Activated CD4-positive, alpha-beta T cell treated with anti-CD3 and anti-CD28 coated beads for 36 hours (primary cell): Measurements from ENCODE around the gene GRID1. TPM values are rescaled to one million over a fixed set of nuclear protein-coding genes. Genes with fewer than 3 reads are reported as not detected.

Experiments used
- ATAC-seq: fragments of 200-7000 bp; cut with Tn5 transposase; one replicate; pipeline ENCODE4 v1.10.0; 2021; ENCODE audit warnings: mild to moderate bottlenecking, moderate library complexity
- CTCF ChIA-PET: fragments of 350-600 bp; sonication (Branson Sonifier 250); formaldehyde crosslinking; loops from one replicate; lab custom pipeline; 2021; ENCODE audit warnings: antibody characterized with exemption; lab: Charles Lee
- POLR2A ChIA-PET: fragments of 350-600 bp; sonication (Branson Sonifier 250); formaldehyde crosslinking; loops from one replicate; lab custom pipeline; 2021; ENCODE audit warnings: antibody characterized with exemption, inconsistent platforms; lab: Charles Lee
- DNase-seq: peaks from one replicate; pipeline ENCODE4 v3.0.0-alpha.2; 2020
- H3K27ac Mint-ChIP-seq: one replicate; pipeline ENCODE4 v1.8.0; 2021; ENCODE audit warnings: mixed read lengths
- H3K27me3 Mint-ChIP-seq: one replicate; pipeline ENCODE4 v1.8.0; 2021; ENCODE audit warnings: mixed read lengths
- H3K36me3 Mint-ChIP-seq: one replicate; pipeline ENCODE4 v1.8.0; 2021; ENCODE audit warnings: low read depth, mixed read lengths
- H3K4me1 Mint-ChIP-seq: one replicate; pipeline ENCODE4 v1.8.0; 2021; ENCODE audit warnings: mixed read lengths
- H3K4me3 Mint-ChIP-seq: one replicate; pipeline ENCODE4 v1.8.0; 2021; ENCODE audit warnings: mild to moderate bottlenecking, moderate library complexity, mixed read lengths
- H3K9me3 Mint-ChIP-seq: one replicate; pipeline ENCODE4 v1.8.0; 2021; ENCODE audit warnings: low read depth, mixed read lengths
- intact Hi-C, 2 experiments: fragments of 100-400 bp; cut with DNase I in 1 of 2; cut with micrococcal nuclease in 1 of 2; formaldehyde crosslinking; loops; one replicate each; pipeline versions ENCODE4 v1.14.2 to v1.15.1; 2022 to 2024; cut with DNase I, micrococcal nuclease
- total RNA-seq, 2 experiments: library from RNA; stranded (reverse); gene quantifications; one replicate each; pipeline ENCODE4 v1.2.3, GENCODE V29; 2021

The GRID1 gene
- total RNA-seq, 2 experiments from 2014 or later: not detected

DNA sequence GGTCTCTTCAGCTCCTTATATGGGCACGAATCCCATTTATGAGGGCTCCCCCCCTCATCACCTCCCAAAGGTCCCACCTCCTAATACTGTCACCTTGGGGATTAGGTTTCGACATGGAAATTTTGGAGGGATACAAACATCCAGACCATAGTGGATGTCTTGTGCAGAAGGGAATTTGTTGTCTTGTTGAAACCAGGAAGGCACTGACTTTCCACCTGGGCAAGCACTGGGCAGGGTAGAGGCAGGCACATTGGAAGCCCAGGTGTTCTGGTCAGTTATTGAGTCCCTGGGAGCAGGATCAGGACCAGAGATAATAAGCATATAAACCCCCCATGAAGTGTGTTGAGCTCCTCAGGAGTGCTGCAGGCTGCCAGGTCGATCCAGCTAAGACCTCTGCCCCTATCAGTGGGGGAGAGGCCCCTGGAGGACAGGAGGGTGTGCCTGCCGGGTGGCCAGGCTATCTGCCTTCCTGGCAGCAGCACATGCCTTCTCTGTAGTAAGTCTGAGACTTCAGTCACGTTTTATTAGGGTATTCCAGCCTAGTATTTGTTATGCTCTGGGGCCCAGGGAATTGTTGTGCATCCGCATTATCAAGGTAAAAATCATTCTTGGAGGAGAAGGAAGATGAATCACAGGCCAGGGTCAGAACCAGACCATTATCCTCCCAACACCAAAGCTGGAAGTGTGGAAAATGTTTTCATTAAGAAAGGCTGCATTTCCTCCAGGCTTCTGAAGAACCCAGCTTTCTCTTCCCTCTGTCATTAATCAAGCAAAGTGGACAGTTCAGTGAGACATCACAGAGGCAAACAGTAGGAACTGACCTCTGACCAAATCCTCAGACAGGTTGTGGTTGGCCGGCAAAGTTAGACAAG, 503.1 kb downstream of the GRID1 start:
- POLR2A ChIA-PET: no interaction called here
- no peak for ATAC-seq

GRCh38 chr10:85862771-85863170, 503.8 kb downstream of the GRID1 start:
- no peak for ATAC-seq
- intact Hi-C loops: no loop called here
- Mint-ChIP-seq H3K27me3 (peaks cover 8% of the 10 kb centered on the region), H3K27ac (no peak overlapping the region), H3K9me3 (no peaks in the 10 kb centered on the region), H3K4me1 (no peaks in the 10 kb centered on the region), H3K4me3 (no peak overlapping the region), H3K36me3 (no peaks in the 10 kb centered on the region)
- CTCF ChIA-PET: no interaction called here
- no peak for DNase-seq
- POLR2A ChIA-PET: no interaction called here

More for the DNA sequence above, 503.1 kb downstream of the GRID1 start:
- Mint-ChIP-seq H3K4me3 (no peak overlapping the region), H3K27ac (no peak overlapping the region), H3K36me3 (no peaks in the 10 kb centered on the region), H3K4me1 (no peaks in the 10 kb centered on the region), H3K9me3 (no peaks in the 10 kb centered on the region), H3K27me3 (peaks cover 8% of the 10 kb centered on the region)
- intact Hi-C loops: no loop called here
- DNase-seq: no peak
- CTCF ChIA-PET: no interaction called here

DNA sequence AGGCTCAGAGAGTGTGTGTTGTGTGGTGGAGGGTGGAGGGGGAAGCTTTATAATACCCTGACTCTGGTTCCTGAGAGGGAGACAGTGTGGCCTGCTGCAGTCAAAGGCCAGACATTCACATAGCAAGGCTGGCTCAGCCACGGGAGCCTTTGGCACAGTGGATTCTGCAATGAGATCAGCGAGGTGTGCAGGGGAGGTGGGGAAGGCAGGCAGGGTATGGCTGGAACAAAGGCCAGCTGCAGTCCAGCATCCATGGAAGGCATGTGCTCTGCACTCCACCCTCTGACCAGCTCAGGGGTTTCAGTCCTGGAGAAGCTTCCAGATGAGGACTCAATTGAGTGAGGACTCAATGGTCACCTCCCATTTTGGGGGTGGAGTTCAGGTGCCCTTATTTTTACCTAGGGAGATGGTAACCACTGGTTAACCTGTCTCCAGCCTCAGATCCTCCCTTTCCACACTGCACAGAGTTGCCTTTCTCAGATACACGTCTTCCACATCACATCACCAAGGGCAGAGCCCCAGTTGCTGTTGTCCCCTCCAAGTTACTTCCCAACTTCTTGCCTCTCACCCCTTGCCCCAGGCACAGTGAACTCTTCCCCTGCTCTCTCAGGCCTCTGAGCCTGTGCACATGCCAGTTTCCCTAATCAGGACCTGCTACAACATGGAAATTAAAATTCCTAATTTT, 504.9 kb downstream of the GRID1 start:
- H3K4me1 Mint-ChIP-seq: no peaks in the 10 kb centered on the region
- no peak overlapping the region for H3K4me3 Mint-ChIP-seq

DNA sequence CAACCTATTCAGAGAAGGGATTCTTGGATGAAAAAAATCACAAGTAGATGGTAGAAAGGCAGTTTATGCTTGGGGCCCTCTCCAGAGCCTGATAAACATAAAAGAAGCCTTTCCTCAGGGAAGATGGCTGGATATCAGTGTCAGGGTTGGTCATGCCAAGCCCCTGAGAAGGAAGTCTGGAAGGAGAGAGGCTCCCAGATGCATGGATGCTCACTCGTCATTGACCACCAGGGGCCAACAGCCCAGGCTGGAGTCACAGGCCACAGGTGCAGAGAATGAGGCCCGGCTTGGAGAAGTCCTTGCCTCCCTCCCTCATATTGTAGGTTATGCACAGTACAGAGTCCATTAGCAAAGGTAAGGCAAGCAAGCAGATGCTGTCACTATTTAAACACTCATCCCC, 506.7 kb downstream of the GRID1 start:
- Mint-ChIP-seq H3K4me3 (no peak overlapping the region), H3K27ac (no peak overlapping the region), H3K36me3 (no peaks in the 10 kb centered on the region), H3K4me1 (no peaks in the 10 kb centered on the region), H3K9me3 (no peaks in the 10 kb centered on the region), H3K27me3 (peaks cover 8% of the 10 kb centered on the region)
- no peak for ATAC-seq
- CTCF ChIA-PET: no interaction called here
- POLR2A ChIA-PET: no interaction called here
- no peak for DNase-seq
- intact Hi-C loops: no loop called here

More for the DNA sequence above, 504.9 kb downstream of the GRID1 start:
- Mint-ChIP-seq H3K27me3 (peaks cover 8% of the 10 kb centered on the region), H3K27ac (no peak overlapping the region), H3K36me3 (no peaks in the 10 kb centered on the region), H3K9me3 (no peaks in the 10 kb centered on the region)
- POLR2A ChIA-PET: no interaction called here
- ATAC-seq (no peak), DNase-seq (no peak)
- CTCF ChIA-PET: no interaction called here
- intact Hi-C loops: no loop called here

GRCh38 chr10:85858776-85859515, 507.6 kb downstream of the GRID1 start:
- CTCF ChIA-PET: no interaction called here
- no peak for DNase-seq
- H3K27me3 Mint-ChIP-seq: peaks cover 8% of the 10 kb centered on the region

GRCh38 chr10:85857791-85858190, 508.8 kb downstream of the GRID1 start:
- CTCF ChIA-PET: no interaction called here
- DNase-seq: no peak
- intact Hi-C loops: no loop called here
- H3K36me3 Mint-ChIP-seq: no peaks in the 10 kb centered on the region
- POLR2A ChIA-PET: no interaction called here
- no peak overlapping the region for H3K4me3 Mint-ChIP-seq
- H3K27ac Mint-ChIP-seq: no peak overlapping the region
- peaks cover 8% of the 10 kb centered on the region for H3K27me3 Mint-ChIP-seq
- no peaks in the 10 kb centered on the region for H3K4me1 Mint-ChIP-seq
- ATAC-seq: no peak
- no peaks in the 10 kb centered on the region for H3K9me3 Mint-ChIP-seq

More at GRCh38 chr10:85858776-85859515, 507.6 kb downstream of the GRID1 start:
- no peaks in the 10 kb centered on the region for H3K4me1 Mint-ChIP-seq
- H3K36me3 Mint-ChIP-seq: no peaks in the 10 kb centered on the region
- no peaks in the 10 kb centered on the region for H3K9me3 Mint-ChIP-seq
- POLR2A ChIA-PET: no interaction called here
- intact Hi-C loops: no loop called here
- no peak overlapping the region for H3K27ac Mint-ChIP-seq
- ATAC-seq: no peak
- H3K4me3 Mint-ChIP-seq: no peak overlapping the region

DNA sequence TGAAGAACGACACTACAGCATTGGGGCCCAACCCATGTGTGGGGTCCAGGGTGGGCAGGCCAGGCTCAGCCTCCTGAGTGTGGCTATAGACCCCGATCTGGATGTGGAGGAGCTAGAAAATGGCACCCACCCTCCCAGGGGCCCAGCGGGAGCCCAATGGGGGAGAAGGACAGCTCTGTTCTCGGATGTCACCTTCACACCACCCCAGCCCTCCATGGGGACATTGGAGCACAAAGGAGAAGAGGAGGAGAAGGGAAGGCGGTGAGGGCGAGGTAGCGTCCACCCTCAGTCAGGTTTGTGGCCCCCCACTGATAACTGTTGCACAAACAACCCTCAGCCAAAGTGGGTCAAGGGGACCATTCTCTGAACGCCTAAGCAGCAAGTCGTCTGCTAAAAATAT, 509.3 kb downstream of the GRID1 start:
- Mint-ChIP-seq H3K9me3 (no peaks in the 10 kb centered on the region), H3K4me1 (no peaks in the 10 kb centered on the region), H3K27me3 (peaks cover 5% of the 10 kb centered on the region), H3K27ac (no peak overlapping the region), H3K36me3 (no peaks in the 10 kb centered on the region), H3K4me3 (no peak overlapping the region)
- intact Hi-C loops: no loop called here
- CTCF ChIA-PET: no interaction called here
- ATAC-seq: no peak
- no peak for DNase-seq
- POLR2A ChIA-PET: no interaction called here

DNA sequence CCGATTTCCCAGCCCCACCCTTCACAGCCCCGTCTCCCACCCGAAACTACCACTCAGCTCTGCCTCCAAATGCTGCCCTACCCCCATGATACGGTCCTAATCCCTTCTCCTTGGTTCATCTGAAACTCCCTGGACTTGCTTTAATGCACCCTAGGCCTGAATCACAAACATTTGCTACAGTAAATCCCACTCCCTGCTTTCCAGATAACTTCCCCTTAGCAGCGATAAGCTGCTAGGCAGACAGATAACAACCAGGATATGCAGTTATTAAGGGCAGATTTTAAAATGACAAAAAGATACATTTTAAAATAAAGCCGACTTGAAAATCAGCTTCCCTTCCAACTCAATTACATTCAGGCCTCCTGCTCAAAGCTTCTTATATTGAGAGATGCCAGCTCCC, 514.7 kb downstream of the GRID1 start:
- no peaks in the 10 kb centered on the region for H3K4me1 Mint-ChIP-seq
- no peaks in the 10 kb centered on the region for H3K9me3 Mint-ChIP-seq
- no peaks in the 10 kb centered on the region for H3K36me3 Mint-ChIP-seq
- no peak for ATAC-seq
- ChIA-PET CTCF (interaction anchor here (0.7 kb wide), 1 partner anchor 187 kb away, joined by 3 read pairs; no protein-coding TSS in a partner anchor), POLR2A (no interaction called here)
- H3K27ac Mint-ChIP-seq: no peak overlapping the region
- intact Hi-C loops: no loop called here
- no peak overlapping the region for H3K4me3 Mint-ChIP-seq
- H3K27me3 Mint-ChIP-seq: no peaks in the 10 kb centered on the region
- DNase-seq: no peak

- Mint-ChIP-seq H3K9me3 (no peaks in the 10 kb centered on the region), H3K36me3 (no peaks in the 10 kb centered on the region), H3K27ac (no peak overlapping the region), H3K27me3 (no peaks in the 10 kb centered on the region), H3K4me3 (no peak overlapping the region), H3K4me1 (no peaks in the 10 kb centered on the region)
- intact Hi-C loops: no loop called here
- ChIA-PET POLR2A (no interaction called here), CTCF (no interaction called here)
- no peak for DNase-seq
- no peak for ATAC-seq
These were observed 515.3 kb downstream of the GRID1 start for GRCh38 chr10:85851325-85851724.

- no peak overlapping the region for H3K27ac Mint-ChIP-seq
- ChIA-PET POLR2A (no interaction called here), CTCF (no interaction called here)
- H3K36me3 Mint-ChIP-seq: no peaks in the 10 kb centered on the region
- H3K4me1 Mint-ChIP-seq: no peaks in the 10 kb centered on the region
- no peaks in the 10 kb centered on the region for H3K9me3 Mint-ChIP-seq
- DNase-seq: no peak
- H3K27me3 Mint-ChIP-seq: no peaks in the 10 kb centered on the region
- intact Hi-C loops: no loop called here
- no peak for ATAC-seq
- H3K4me3 Mint-ChIP-seq: no peak overlapping the region
These were observed 515.9 kb downstream of the GRID1 start for GRCh38 chr10:85850736-85851135.

- H3K4me1 Mint-ChIP-seq: no peaks in the 10 kb centered on the region
- CTCF ChIA-PET: no interaction called here
- DNase-seq (no peak), ATAC-seq (no peak)
- intact Hi-C loops: no loop called here
- no peaks in the 10 kb centered on the region for H3K36me3 Mint-ChIP-seq
- POLR2A ChIA-PET: no interaction called here
- no peak overlapping the region for H3K27ac Mint-ChIP-seq
- no peak overlapping the region for H3K4me3 Mint-ChIP-seq
- no peaks in the 10 kb centered on the region for H3K9me3 Mint-ChIP-seq
- no peaks in the 10 kb centered on the region for H3K27me3 Mint-ChIP-seq
These were observed 517.3 kb downstream of the GRID1 start for GRCh38 chr10:85849315-85849714.
